Parathyroid adenoma (tissue), 2 donors: ENCODE results near the gene PGC.

Experiments used
- H2AFZ ChIP-seq: fragments of 300-600 bp; sonication (generic); one replicate; pipeline ENCODE4 v1.7.0; 2017; ENCODE audit warnings: antibody characterized with exemption, mild to moderate bottlenecking
- H3K27ac ChIP-seq: fragments of 300-600 bp; sonication (generic); one replicate; pipeline ENCODE4 v1.7.0; 2017
- H3K27me3 ChIP-seq: fragments of 300-600 bp; sonication (generic); one replicate; pipeline ENCODE4 v1.7.0; 2017; ENCODE audit warnings: low read length; ENCODE audit not compliant: control insufficient read depth, insufficient read depth
- H3K36me3 ChIP-seq: fragments of 300-600 bp; sonication (generic); one replicate; pipeline ENCODE4 v1.7.0; 2017; ENCODE audit warnings: low read length; ENCODE audit not compliant: control insufficient read depth, insufficient read depth
- H3K4me1 ChIP-seq: fragments of 300-600 bp; sonication (generic); one replicate; pipeline ENCODE4 v1.7.0; 2017; ENCODE audit warnings: control low read depth
- H3K4me2 ChIP-seq: fragments of 300-600 bp; sonication (generic); one replicate; pipeline ENCODE4 v1.7.0; 2017; ENCODE audit warnings: low read length
- H3K4me3 ChIP-seq: fragments of 300-600 bp; sonication (generic); one replicate; pipeline ENCODE4 v1.7.0; 2017; ENCODE audit warnings: low read depth, low read length
- H3K79me2 ChIP-seq: fragments of 300-600 bp; sonication (generic); one replicate; pipeline ENCODE4 v1.7.0; 2017; ENCODE audit warnings: control low read depth
- H3K9ac ChIP-seq: fragments of 300-600 bp; sonication (generic); one replicate; pipeline ENCODE4 v1.7.0; 2017; ENCODE audit warnings: mild to moderate bottlenecking
- H3K9me3 ChIP-seq: fragments of 300-600 bp; sonication (generic); one replicate; pipeline ENCODE4 v1.7.0; 2017; ENCODE audit warnings: low read length; ENCODE audit not compliant: control insufficient read depth
- TF ChIP-seq, protein P1 (sequence below): fragments of 300-600 bp; sonication (generic); IDR thresholded peaks from one replicate; pipeline ENCODE4 v1.7.0; 2017; ENCODE audit warnings: antibody characterized with exemption, mild to moderate bottlenecking
- donor health status: primary hyperparathyroidism.

PGC gene

DNA sequence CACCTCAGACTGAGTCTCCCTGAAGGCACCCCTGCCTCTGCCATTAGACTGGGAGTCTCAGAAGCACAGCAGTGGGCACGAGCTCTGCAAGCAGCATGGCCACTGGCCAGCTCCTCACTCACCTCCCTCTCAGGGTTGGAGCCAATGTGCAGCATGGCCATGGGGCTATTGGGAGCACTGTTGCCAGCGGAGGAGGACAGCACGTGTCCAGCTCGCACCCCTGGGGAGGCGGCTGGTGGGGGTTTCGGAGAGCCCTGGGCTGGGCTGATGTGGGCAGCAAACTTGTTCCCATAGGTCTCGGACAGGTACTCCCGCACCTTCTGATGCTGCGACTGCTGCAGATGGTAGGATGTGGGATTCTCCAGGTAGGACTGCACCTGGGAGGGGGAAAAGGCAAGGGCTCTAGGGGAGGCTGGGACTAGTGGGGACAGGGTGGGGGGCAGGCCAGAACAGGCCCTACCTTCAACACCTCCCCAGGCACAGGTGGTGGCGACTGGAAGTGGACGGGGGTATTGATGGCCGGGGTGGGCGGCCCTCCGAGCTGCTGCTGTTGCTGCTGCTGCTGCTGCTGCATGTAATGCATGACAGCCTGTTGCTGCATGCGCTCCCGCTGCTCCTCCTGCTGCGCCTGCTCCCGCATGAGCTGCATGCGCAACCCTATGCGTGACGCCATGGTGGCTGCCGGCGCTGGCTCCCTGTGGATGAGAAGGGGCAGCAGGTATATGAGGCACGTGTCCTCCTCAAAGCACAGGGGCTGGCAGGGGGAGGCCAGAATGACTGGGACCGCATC lies 56.5 kb downstream of the PGC start:
- Histone ChIP-seq H3K9me3 (no peaks in the 10 kb centered on the region), H2AFZ (no peak overlapping the region), H3K9ac (no peak overlapping the region), H3K4me2 (no peak overlapping the region), H3K36me3 (no peaks in the 10 kb centered on the region), H3K27me3 (no peaks in the 10 kb centered on the region), H3K27ac (no peak overlapping the region), H3K79me2 (peaks cover 16% of the 10 kb centered on the region), H3K4me3 (no peak overlapping the region), H3K4me1 (no peaks in the 10 kb centered on the region)
- TF ChIP-seq, protein P1, sequence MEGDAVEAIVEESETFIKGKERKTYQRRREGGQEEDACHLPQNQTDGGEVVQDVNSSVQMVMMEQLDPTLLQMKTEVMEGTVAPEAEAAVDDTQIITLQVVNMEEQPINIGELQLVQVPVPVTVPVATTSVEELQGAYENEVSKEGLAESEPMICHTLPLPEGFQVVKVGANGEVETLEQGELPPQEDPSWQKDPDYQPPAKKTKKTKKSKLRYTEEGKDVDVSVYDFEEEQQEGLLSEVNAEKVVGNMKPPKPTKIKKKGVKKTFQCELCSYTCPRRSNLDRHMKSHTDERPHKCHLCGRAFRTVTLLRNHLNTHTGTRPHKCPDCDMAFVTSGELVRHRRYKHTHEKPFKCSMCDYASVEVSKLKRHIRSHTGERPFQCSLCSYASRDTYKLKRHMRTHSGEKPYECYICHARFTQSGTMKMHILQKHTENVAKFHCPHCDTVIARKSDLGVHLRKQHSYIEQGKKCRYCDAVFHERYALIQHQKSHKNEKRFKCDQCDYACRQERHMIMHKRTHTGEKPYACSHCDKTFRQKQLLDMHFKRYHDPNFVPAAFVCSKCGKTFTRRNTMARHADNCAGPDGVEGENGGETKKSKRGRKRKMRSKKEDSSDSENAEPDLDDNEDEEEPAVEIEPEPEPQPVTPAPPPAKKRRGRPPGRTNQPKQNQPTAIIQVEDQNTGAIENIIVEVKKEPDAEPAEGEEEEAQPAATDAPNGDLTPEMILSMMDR = no peak

DNA sequence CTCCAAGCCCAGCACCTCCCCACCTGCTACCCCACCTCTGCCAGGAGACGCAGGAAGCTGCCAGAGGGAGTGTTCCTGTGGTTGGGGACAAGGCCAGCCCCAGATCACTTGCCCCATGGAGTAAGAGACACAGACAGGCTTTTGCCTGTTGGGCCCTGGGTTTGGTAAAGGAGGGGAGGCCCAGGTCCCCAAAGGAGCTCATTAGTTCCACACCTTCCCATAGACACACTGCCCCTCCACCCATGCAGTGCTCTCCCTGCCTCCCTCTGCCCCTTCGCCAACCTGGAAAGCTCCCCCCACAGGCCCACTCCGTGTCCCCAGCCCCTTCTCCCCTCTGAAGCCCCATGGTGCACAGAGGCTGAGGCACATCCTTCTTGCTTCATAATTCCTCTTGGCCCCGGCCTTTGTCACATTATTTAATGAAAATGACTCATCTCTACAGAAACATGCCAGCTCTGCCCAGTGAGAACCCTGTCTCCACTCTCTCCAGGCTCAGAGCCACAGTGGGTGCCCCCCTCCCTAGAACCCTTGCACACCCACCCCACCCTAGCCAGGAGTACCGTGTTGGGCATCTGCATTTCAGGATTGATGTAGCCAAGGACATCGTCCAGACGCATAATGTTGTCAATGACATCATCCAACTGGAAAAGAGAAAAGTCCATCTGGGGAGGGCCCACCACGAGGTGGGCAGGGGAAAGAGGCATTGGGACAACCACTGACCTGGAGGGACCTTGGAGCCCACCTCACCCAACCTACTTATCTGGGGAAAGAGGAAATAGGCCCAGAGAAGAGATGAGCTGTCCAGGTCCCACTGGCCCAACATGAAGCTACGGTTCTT lies 57.8 kb downstream of the PGC start:
- Histone ChIP-seq H3K27ac (no peak overlapping the region), H3K36me3 (no peaks in the 10 kb centered on the region), H3K4me3 (no peak overlapping the region)

DNA sequence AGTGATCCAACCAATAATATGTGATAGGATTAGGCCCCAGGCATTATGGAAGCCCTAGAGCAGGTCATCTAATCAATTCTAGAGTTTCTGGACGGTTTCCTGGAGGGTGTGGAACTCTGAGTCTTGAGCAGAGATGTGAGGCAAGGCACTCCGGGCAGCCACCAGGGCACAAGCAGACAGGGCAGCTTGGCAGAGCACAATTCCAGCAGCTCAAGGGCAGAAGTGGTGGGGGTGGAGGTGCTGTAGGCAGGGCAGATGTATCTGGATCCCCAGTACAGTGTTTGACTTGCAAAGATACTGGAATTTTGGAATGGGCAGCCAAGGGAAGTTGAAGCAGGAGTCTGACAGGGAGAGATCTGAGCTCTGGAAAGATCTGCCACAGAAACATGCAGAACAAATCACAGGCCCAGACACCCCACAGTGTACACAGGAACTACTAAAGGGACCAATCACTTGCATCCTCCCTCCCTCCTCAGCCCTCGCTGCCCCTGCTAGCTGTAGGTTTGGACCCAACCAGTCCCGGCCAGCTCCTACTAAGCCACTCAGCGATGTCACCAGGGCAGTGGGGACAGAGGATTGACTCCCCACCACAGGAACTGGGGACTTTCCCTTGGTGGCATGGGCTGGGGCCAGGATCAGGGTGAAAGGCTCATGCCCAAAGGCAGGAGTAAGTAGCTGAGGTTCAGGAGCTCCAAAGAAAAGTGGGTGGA lies 58.8 kb downstream of the PGC start:
- Histone ChIP-seq H2AFZ (no peak overlapping the region), H3K79me2 (no peaks in the 10 kb centered on the region), H3K27ac (no peak overlapping the region), H3K9ac (no peak overlapping the region), H3K27me3 (no peaks in the 10 kb centered on the region), H3K36me3 (no peaks in the 10 kb centered on the region), H3K4me1 (peaks cover under 1% of the 10 kb centered on the region), H3K9me3 (no peaks in the 10 kb centered on the region), H3K4me2 (no peak overlapping the region), H3K4me3 (no peak overlapping the region)
- TF ChIP-seq, protein P1 = no peak

More for the DNA sequence above, 57.8 kb downstream of the PGC start:
- no peak overlapping the region for H3K9ac ChIP-seq
- no peaks in the 10 kb centered on the region for H3K4me1 ChIP-seq
- H3K79me2 ChIP-seq = peaks cover 2% of the 10 kb centered on the region
- no peaks in the 10 kb centered on the region for H3K9me3 ChIP-seq
- H3K4me2 ChIP-seq = no peak overlapping the region
- no peaks in the 10 kb centered on the region for H3K27me3 ChIP-seq
- H2AFZ ChIP-seq = no peak overlapping the region
- TF ChIP-seq, protein P1 = no peak

DNA sequence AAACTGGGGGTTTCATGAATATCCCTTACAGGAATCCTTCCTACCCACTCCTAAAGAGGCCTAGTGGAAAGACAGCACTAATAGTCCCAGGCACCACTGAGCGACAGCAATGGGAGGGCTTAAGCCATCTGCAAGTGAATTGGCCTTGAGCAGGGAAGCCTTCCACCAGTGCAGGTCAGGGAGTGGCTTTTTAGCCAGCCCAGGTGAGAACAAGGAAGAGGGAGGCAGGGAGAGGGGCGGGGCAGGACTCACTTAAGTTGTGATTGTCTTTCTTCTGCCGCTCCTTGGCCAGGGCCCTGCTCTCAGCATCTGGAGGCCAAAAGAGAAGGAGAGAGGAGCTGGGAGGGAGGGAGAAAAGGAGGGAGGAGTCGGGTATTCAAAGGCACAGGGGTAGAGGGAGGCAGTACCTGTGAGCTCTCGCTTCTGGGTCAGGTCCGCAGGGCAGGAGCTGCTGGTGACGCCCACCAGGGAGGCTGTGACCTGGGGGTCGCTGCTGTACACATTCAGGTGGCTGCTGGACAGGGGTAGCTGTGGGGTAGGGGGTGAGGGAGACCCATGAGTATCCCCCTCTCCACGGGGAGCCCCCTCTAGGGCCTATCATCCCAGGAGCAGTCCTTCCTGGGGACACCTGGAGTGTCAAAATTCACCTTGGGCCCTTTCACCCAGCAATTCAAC lies 59.6 kb downstream of the PGC start:
- Histone ChIP-seq H3K4me2 (no peak overlapping the region), H2AFZ (no peak overlapping the region), H3K4me3 (no peak overlapping the region), H3K4me1 (peaks cover 8% of the 10 kb centered on the region), H3K79me2 (no peaks in the 10 kb centered on the region), H3K36me3 (no peaks in the 10 kb centered on the region), H3K9ac (no peak overlapping the region), H3K27ac (no peak overlapping the region), H3K9me3 (no peaks in the 10 kb centered on the region), H3K27me3 (no peaks in the 10 kb centered on the region)
- TF ChIP-seq, protein P1 = no peak
